ENCODE results near the gene KCNJ9. TPM values are rescaled to one million over a fixed set of nuclear protein-coding genes. Genes with fewer than 3 reads are reported as not detected.

KCNJ9 gene
- under 0.01 TPM in 1 of 2 replicates, not detected in the other for total RNA-seq

GRCh38 chr1:160081261-160081936 is at the start of gene KCNJ9:
TSS of gene KCNJ9 (plus strand) at chr1:160081538. CDS start at chr1:160084031, 2,493 bp downstream.

DNA sequence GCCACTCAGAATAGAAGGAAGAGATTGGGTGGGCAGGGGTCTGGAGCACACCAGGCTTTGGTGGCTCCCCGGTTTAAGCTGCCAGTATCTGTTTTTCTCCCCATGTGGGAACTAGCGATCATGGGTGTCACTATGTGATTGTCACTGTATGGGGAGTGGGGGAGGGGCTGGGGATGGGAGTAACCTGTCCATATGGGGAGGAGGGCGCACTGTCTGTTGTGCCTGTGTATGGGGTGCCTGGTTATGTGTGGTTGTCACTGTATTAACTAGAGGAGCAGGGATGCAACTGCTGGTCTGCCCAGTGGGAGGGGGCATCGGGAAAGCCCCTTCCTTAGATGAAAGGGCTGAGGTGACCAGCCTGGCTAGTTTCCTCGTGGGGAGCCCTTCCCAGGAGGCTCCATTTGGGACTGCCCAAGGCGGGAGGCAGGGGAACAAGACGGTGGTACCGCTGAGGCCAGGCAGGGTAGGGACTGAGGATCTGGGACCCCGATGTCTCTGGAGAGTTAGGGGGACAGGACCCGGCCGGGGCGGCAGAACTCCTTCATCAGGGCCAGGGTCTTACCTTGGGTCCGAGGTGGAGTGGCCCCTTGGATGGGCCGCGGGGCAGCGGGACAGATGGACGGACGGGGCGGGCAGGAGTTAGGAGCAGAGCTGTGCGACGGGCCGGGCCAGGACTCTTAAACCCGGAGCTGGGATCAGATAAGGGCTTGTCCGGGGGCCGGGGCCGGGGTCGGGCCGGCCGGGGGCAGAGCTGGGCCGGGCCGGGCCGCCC is 11.7 kb upstream of the KCNJ9 start, which contains the start of gene KCNJ10:
Gene KCNJ10, minus strand, starts transcription at position 701 of the 772 bp plus-strand sequence. CDS start 27,628 bp downstream, outside the sequence.

GRCh38 chr1:160097911-160098851 is 16.8 kb downstream of the KCNJ9 start, which contains the start of gene IGSF8:
TSS of gene IGSF8 (minus strand) at chr1:160098619. CDS start at chr1:160098472, 147 bp downstream.

DNA sequence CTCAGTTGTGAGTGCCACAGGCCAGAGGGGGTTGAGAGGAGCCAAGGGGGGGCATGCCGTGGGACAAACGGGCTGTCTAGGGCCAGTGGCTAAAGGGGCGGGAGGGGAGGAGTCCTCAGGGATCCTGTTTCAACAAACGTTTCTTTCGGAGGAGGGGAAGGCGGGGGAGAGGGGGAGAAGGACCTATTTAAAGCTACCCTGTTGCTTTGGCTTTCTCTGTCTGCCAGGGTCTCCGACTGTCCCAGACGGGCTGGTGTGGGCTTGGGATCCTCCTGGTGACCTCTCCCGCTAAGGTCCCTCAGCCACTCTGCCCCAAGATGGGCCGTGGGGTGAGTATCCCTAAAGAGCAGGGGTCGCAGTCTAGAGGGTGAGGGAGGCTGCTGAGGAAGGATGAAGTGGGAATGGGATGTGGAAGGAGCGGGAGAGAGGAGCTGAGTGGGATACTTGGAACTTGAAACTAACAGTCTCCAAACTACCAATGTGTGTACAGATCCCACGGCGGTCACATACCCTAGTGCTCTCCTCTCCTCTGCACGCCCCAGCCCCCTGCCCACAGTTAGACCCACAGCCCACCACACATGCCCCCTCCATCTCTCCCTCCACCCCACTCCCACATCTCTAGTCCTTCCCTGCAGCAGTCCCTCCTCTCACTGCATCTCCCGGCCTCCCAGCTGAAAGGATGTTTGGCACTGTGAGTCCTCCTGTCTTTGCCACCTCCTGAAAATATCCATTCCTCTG is 34.4 kb downstream of the KCNJ9 start, which contains the start of gene ATP1A2:
Gene ATP1A2, plus strand, starts transcription at position 215 of the 738 bp plus-strand sequence. Its CDS starts 103 bp downstream, at position 318.

Other genes starting within 250 kb of the KCNJ9 start
- gene VSIG8, start 218.9 kb upstream of the KCNJ9 start, total RNA-seq = not detected in 2 replicates
- 0.28 and 0.96 TPM in 2 replicates for gene CFAP45, start 181.4 kb upstream of the KCNJ9 start, total RNA-seq
- 160 and 484 TPM in 2 replicates for gene TAGLN2, start 156.0 kb upstream of the KCNJ9 start, total RNA-seq
- not detected in 2 replicates for gene IGSF9, start 135.9 kb upstream of the KCNJ9 start, total RNA-seq
- gene SLAMF9, start 127.3 kb upstream of the KCNJ9 start, total RNA-seq = 0.28 TPM in 1 of 2 replicates, not detected in the other
- 3.4 and 4.8 TPM in 2 replicates for gene PIGM, start 49.5 kb upstream of the KCNJ9 start, total RNA-seq
- not detected in 2 replicates for gene KCNJ10, start 11.4 kb upstream of the KCNJ9 start, total RNA-seq
- gene IGSF8, start 17.1 kb downstream of the KCNJ9 start, total RNA-seq = 14.8 and 35.8 TPM in 2 replicates
- gene ATP1A2, start 34.2 kb downstream of the KCNJ9 start, total RNA-seq = 0.28 TPM in 1 of 2 replicates, not detected in the other
- gene ATP1A4, start 70.1 kb downstream of the KCNJ9 start, total RNA-seq = under 0.01 TPM in 1 of 2 replicates, not detected in the other
- gene CASQ1, start 109.0 kb downstream of the KCNJ9 start, total RNA-seq = under 0.01 TPM in 1 of 2 replicates, not detected in the other
- gene PEA15, start 123.8 kb downstream of the KCNJ9 start, total RNA-seq = 84.5 and 100 TPM in 2 replicates
- 66.3 and 69.3 TPM in 2 replicates for gene DCAF8, start 181.0 kb downstream of the KCNJ9 start, total RNA-seq
- 33.0 and 56.1 TPM in 2 replicates for gene PEX19, start 203.6 kb downstream of the KCNJ9 start, total RNA-seq